Activated CD8-positive, alpha-beta memory T cell treated with anti-CD3 and anti-CD28 coated beads, Interleukin-2, amount 50 U/mL, for 24 hours (primary cell): Measurements from ENCODE around the gene ST3GAL6.

Experiments
- DNase-seq: peaks from one replicate; pipeline ENCODE4 v3.0.0-alpha.2; 2020; ENCODE audit errors: extremely low read depth

Gene ST3GAL6

GRCh38 chr3:98776140-98776493, 13.0 kb downstream of the ST3GAL6 start:
- no peak for DNase-seq

DNA sequence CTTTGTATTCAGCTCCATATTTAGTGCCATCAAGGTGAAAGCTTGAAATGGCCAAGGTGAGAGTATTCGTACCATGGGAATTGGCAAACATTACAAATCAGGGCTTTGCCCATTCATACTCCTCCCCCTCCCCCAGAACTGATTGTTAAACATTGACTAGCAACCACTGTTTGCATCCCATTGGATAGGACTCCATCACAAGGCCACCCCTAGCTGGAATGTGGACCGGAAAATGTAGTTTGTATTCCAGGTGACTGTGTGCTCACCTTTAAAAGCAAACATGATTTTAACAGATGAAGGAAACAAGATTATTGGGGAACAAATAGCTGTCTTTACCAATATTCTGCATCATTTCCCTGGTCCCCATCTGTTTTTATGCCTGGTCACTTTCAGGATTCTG, 14.1 kb downstream of the ST3GAL6 start:
- no peak for DNase-seq

- no peak for DNase-seq
Observed at GRCh38 chr3:98777801-98778220, 14.7 kb downstream of the ST3GAL6 start.

DNA sequence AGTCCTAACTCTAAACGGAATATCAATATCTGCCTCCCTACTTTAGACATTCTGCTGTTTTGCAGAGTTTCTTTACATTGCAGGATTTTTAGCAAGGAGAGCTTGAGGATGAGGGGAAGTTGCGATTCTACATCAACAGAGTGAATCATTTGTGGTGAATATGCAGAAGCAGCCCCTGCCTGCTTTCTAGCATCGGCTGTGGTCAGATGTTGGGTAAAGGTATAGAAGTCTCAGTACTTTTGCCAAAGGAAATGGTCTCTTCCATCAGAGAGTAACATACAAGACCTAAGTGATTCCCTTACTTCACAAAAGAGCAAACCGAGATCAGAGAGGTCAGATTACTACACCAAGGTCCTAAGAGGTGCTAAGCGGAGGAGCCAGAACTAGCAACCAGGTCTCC, 15.2 kb downstream of the ST3GAL6 start:
- no peak for DNase-seq

GRCh38 chr3:98778852-98779413, 15.8 kb downstream of the ST3GAL6 start:
- no peak for DNase-seq

GRCh38 chr3:98779541-98780335, 16.6 kb downstream of the ST3GAL6 start:
- no peak for DNase-seq

DNA sequence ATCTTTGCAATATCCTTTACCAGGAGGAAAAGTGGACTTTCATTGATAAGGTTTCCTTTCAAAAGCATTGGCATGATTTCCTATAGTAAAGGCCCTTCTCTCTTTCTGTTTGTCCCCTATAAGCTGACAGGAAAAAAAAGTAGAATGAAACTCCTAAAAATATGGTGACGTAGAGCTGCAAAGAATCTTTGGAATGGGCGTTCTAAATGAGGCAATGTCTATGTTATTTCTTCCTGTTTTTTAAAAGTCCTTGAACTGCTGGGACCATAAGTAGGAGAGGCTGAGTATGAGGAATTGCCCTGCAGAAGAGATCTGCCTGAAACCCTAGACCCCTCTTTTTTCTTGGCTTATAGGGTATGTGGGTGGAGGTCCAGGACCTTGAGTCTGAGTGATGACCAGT, 17.2 kb downstream of the ST3GAL6 start:
- no peak for DNase-seq

DNA sequence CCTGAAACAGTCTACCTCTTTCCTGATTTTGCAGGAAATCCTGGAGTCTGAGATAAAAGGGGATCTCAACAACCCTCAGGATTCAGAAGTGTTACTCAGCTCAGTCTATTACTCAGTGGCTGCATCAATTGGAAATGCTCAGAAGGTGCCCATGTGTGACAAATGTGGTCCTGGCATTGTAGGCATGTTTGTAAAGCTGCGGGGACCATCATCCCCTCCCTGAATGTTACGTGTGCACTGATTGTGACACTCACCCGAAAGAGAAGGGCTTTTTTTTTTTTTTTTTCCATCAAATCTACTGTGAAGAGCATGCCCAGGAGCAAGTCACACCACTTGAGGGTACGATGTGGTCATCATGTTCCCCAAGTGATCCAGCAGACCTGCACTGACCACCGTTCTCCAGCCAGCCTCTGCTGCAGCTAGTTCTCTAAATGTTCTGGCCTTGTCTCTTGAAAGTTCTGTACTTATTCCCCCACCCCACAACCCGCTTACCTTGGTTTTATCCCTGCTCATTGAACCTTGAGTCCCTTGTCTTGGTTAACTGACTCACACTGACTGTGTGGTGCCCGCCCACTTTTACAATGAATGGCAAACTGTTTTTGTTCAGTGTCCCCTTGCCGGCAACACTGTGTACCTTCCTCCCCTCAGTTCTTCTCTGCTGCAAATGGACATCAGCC, 19.8 kb downstream of the ST3GAL6 start:
- DNase-seq: no peak

- no peak for DNase-seq
Observed at GRCh38 chr3:98784042-98784441, 20.9 kb downstream of the ST3GAL6 start.

- DNase-seq: no peak
Observed at GRCh38 chr3:98784666-98785600, 21.8 kb downstream of the ST3GAL6 start.

DNA sequence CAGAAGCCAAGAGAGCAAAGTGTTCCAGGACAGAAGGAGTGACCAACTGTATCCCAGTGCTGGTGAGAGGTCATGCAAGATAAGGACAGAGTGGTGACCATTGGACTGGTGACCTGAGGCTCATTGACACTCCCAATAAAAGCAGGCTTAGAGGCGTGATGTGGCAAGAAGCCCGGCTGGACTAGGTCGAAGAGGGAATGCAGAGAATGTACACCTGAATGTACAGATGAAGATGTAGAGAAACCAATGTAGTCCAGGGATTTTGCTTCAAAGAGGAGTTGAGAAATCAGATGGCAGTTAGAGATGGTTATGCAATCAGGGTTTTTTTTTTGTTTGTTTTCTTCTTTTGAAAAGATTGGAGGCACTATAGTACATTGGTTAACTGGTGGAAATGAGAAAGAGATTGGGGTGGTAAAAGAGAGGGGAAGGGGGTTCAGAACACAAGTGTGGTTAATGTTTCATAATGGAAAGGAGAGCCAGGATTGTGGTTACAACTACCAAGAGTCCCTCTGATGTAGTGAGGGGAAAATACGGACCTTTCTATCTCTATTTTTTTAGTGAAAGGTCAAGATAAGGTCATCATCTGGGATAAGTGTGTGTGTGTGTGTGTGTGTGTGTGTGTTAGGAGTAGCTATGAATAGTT, 23.3 kb downstream of the ST3GAL6 start:
- DNase-seq: no peak

DNA sequence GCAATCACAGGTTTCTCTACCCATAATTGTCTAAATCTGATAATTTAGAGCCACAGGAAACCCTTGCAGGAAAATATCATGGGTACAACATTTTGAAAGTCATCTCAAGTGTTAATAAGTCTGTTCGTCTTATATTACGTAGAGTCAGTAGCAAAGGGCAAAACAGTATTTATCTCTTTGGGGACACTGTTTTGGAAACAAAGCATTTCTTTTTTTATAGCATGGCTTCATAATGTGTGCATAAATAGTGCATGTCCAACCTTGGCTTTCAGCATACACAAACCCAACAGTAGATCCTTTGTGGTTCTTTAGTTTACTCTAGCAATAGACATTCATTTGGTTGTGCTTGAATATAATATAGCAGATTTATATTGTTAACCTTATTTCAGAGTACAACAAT, 24.0 kb downstream of the ST3GAL6 start:
- DNase-seq: no peak

DNA sequence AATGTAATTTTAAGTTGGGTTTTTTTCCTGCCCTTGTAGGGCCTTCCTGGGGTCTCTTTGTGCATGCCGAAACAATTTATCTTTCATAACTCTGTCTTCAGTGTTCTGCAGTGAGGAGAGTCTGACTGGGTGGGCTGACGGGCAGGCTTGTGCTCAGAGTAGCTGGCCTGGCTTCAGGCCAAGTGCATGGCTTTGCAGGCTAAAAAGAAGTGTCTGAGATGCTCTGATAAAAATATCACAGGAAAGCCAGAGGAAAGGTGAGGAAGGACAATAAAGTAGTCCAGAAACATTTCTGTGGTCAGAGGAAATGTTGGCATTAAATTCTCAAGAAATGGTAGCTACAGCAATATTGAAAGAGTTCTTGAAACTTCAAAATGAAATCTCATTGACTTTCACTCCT, 25.5 kb downstream of the ST3GAL6 start:
- DNase-seq: no peak

DNA sequence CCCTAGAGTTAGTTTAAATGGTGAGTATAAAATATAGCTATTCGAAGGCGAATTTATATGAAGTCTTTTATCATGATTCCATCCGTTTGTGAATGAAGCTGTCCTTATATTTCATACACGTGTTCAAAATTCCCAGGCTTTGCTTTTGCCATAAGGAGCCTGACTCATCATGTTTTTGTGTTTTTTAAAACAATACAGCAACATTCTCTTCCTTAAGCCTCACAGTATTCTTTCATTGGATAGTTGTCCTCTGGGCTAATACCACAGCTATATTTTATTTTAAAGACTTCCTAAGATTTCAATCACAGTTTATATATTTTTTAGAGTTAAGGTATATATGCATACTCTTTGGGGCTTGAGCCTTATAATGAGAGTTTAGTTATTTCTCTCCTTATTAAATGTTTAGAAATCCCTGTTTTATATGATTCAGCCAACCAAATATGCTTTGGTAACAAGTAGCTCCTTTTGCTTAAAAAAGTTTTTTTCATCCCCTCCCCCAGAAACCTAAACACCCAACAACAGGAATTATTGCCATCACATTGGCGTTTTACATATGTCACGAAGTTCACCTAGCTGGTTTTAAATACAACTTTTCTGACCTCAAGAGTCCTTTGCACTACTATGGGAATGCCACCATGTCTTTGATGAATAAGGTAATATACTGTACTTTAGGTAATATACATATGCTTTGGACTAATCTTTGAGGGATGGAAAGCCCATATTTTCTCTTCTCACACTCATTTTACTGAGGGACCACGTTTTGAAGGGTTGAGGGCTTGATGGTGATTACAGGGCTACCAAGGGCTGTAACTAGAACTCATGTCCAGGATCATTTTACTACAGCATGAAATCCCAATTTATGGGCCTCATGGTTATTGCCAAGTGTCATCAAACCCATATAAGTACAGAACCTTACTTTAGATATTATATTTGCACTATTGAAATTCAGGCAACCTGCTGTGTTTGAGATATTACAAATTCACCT, 28.5 kb downstream of the ST3GAL6 start:
- no peak for DNase-seq

- no peak for DNase-seq
Observed at GRCh38 chr3:98793971-98794370, 30.8 kb downstream of the ST3GAL6 start.

GRCh38 chr3:98796334-98796733, 33.2 kb downstream of the ST3GAL6 start:
- no peak for DNase-seq

DNA sequence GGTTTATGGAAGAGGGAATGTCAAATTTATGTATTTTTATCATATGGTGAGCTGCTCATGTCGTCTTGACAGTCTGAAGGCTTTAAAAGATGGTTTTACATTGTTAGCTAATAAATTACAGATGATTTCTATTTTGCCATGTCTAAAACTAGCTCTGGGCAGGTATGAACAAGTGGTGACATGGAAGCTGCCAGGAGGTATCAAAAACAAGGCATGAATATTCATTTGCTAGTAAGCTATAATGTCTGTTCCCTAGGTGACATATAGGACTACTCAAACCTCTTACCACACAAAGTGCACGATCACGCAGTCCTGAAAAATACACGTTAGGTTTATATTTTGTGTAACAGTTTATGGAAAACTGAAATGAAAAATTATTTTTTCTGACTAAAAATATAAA, 34.8 kb downstream of the ST3GAL6 start:
- DNase-seq: no peak

DNA sequence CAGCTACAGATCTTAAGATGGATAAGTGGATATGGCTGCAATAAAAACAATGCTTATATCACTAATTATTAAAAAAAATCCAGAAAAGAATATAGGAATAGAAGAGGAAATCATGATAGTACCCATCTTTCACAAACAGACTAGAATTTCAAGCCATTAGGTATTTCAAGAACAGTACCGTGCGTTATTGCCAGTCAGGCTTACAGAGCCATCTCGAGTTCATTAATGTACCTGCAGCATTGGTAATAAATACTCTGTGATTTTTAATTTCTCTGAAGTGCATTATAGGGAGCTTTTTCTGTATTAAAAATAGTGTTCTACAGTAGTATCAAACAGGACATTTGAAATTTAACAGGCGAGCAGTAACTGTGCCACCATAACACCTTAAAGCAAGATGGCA, 35.7 kb downstream of the ST3GAL6 start:
- no peak for DNase-seq

DNA sequence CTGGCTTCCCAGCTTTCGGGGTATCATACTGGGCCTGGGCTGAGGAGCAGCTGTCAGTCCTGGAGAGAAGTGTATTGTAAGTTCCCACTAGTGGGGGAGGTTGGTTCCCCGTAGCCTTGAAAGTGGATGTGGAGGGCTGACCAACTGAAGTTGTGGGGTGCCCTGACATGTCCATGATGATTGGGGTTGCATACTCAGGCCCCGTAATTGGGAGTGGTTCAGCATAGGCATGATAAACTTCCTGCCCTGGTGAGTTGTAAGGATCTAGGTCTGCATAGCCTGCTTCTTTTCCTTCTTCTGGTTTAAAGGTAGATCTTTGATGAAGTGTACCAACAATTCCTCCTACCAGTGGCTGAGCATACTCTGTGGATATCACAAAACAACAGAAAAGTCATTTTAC, 36.3 kb downstream of the ST3GAL6 start:
- DNase-seq: no peak

GRCh38 chr3:98800401-98800800, 37.3 kb downstream of the ST3GAL6 start:
- DNase-seq: no peak
